ENCODE measurements around the gene TEX30.

TEX30 gene

GRCh38 chr13:102757006-102757405 is 16.6 kb downstream of the TEX30 start:
- Histone ChIP-seq H4K20me1 (ENCODE audit: insufficient read depth, low read length) (no peaks in the 10 kb centered on the region), H3K27ac (ENCODE audit: low read length) (no peak overlapping the region), H3F3A (ENCODE audit: insufficient read depth, low read length) (no peaks in the 10 kb centered on the region), H3K9me2 (replicated peaks; ENCODE audit: insufficient read depth, low read length) (no peaks in the 10 kb centered on the region), H3K36me3 (replicated peaks; ENCODE audit: insufficient read depth, low read length) (no peaks in the 10 kb centered on the region), H3K4me3 (ENCODE audit: low read length) (no peak overlapping the region), H3K4me1 (ENCODE audit: low read length) (no peaks in the 10 kb centered on the region), H2AFZ (ENCODE audit: low read length) (no peak overlapping the region), H3K4me2 (ENCODE audit: low read depth, low read length) (no peak overlapping the region), H3K79me2 (ENCODE audit: low read length) (no peaks in the 10 kb centered on the region), H3K9me3 (replicated peaks; ENCODE audit: insufficient read depth, low read length) (no peaks in the 10 kb centered on the region), H3K9ac (ENCODE audit: low read length) (no peak overlapping the region), H3K27me3 (replicated peaks; ENCODE audit: insufficient read depth, low read length) (no peaks in the 10 kb centered on the region)
- no peak for DNase-seq
- TF ChIP-seq EZH2phosphoT487 (IDR thresholded peaks at IDR 0.05; ENCODE audit: low read length), result no peak
- no peak for TF ChIP-seq CTCF (IDR thresholded peaks at IDR 0.05; ENCODE audit: low read length)
- TF ChIP-seq EZH2 (optimal IDR thresholded peaks at IDR 0.05; ENCODE audit: low read depth, low read length), result no peak

GRCh38 chr13:102751886-102752285 is 21.7 kb downstream of the TEX30 start:
- Histone ChIP-seq H3K4me3 (ENCODE audit: low read length) (no peak overlapping the region), H3K4me1 (ENCODE audit: low read length) (no peaks in the 10 kb centered on the region), H3K4me2 (ENCODE audit: low read depth, low read length) (no peak overlapping the region), H3K27ac (ENCODE audit: low read length) (no peak overlapping the region), H3K36me3 (replicated peaks; ENCODE audit: insufficient read depth, low read length) (no peaks in the 10 kb centered on the region), H4K20me1 (ENCODE audit: insufficient read depth, low read length) (no peaks in the 10 kb centered on the region), H3K27me3 (replicated peaks; ENCODE audit: insufficient read depth, low read length) (no peaks in the 10 kb centered on the region), H3K9ac (ENCODE audit: low read length) (no peak overlapping the region), H3F3A (ENCODE audit: insufficient read depth, low read length) (no peaks in the 10 kb centered on the region), H2AFZ (ENCODE audit: low read length) (no peak overlapping the region), H3K79me2 (ENCODE audit: low read length) (no peaks in the 10 kb centered on the region), H3K9me2 (replicated peaks; ENCODE audit: insufficient read depth, low read length) (no peaks in the 10 kb centered on the region), H3K9me3 (replicated peaks; ENCODE audit: insufficient read depth, low read length) (no peaks in the 10 kb centered on the region)
- DNase-seq, result no peak
- TF ChIP-seq EZH2 (optimal IDR thresholded peaks at IDR 0.05; ENCODE audit: low read depth, low read length) (no peak), CTCF (IDR thresholded peaks at IDR 0.05; ENCODE audit: low read length) (no peak), EZH2phosphoT487 (IDR thresholded peaks at IDR 0.05; ENCODE audit: low read length) (no peak)

- no peaks in the 10 kb centered on the region for H3K9me2 ChIP-seq (replicated peaks; ENCODE audit: insufficient read depth, low read length)
- no peaks in the 10 kb centered on the region for H3K36me3 ChIP-seq (replicated peaks; ENCODE audit: insufficient read depth, low read length)
- no peaks in the 10 kb centered on the region for H3K27me3 ChIP-seq (replicated peaks; ENCODE audit: insufficient read depth, low read length)
- no peaks in the 10 kb centered on the region for H3K9me3 ChIP-seq (replicated peaks; ENCODE audit: insufficient read depth, low read length)
- H3K4me1 ChIP-seq (ENCODE audit: low read length), result 0 out of 2 replicates have a peak, but pooled peaks cover 10% of the 10 kb centered on the region
- no peaks in the 10 kb centered on the region for H3K79me2 ChIP-seq (ENCODE audit: low read length)
- H3K4me2 ChIP-seq (ENCODE audit: low read depth, low read length), result no peak overlapping the region
- no peak overlapping the region for H3K9ac ChIP-seq (ENCODE audit: low read length)
- DNase-seq, result peak; percentile 51
- H3K27ac ChIP-seq (ENCODE audit: low read length), result no peak overlapping the region; the same call in 1 of the 2 replicates
- H4K20me1 ChIP-seq (ENCODE audit: insufficient read depth, low read length), result no peaks in the 10 kb centered on the region
- H3K4me3 ChIP-seq (ENCODE audit: low read length), result no peak overlapping the region
- TF ChIP-seq CTCF (IDR thresholded peaks at IDR 0.05; ENCODE audit: low read length), result no peak
- no peak for TF ChIP-seq EZH2phosphoT487 (IDR thresholded peaks at IDR 0.05; ENCODE audit: low read length)
- no peak for TF ChIP-seq EZH2 (optimal IDR thresholded peaks at IDR 0.05; ENCODE audit: low read depth, low read length)
- H2AFZ ChIP-seq (ENCODE audit: low read length), result no peak overlapping the region
- H3F3A ChIP-seq (ENCODE audit: insufficient read depth, low read length), result no peaks in the 10 kb centered on the region
Measured at GRCh38 chr13:102742506-102742905, 31.1 kb downstream of the TEX30 start.

Measured in MM.1S (cell line).